Adrenal gland (tissue), 12 donors: Measurements from ENCODE around the gene HSD11B2. TPM values are rescaled to one million over a fixed set of nuclear protein-coding genes. Genes with fewer than 3 reads are reported as not detected.

Source experiments
- DNase-seq, 7 donors: peaks; one replicate each; pipeline ENCODE4 v3.0.0-alpha.2; 2019 to 2020
- H3K27ac ChIP-seq, 5 donors: fragments of 200-600 bp; sonication (generic) in 4 of 5; 1 replicate in 3 of 5; 2 replicates in 2 of 5; pipeline versions ENCODE4 v1.5.1 to v1.8.0; 2016 to 2020; ENCODE audit warnings: mild to moderate bottlenecking in 1 of 5
- H3K27me3 ChIP-seq: fragments of 200-600 bp; 2 replicates; pipeline ENCODE4 v1.8.0; 2021
- H3K36me3 ChIP-seq, 2 donors: fragments of 200-600 bp; replicated peaks in 1 of 2; 1 replicate in 1 of 2; 2 replicates in 1 of 2; pipeline versions ENCODE4 v1.5.1 to v1.8.0; 2018 to 2022
- H3K4me1 ChIP-seq, 2 donors: fragments of 200-600 bp; replicated peaks in 1 of 2; 1 replicate in 1 of 2; 2 replicates in 1 of 2; pipeline versions ENCODE4 v1.5.1 to v1.8.0; 2018 to 2021
- H3K4me3 ChIP-seq, 4 donors: fragments of 200-600 bp; sonication (generic) in 3 of 4; one replicate each; pipeline ENCODE4 v1.5.1; 2016 to 2018
- H3K9me3 ChIP-seq, 3 donors: fragments of 200-600 bp; sonication (generic) in 1 of 3; replicated peaks in 1 of 3; 1 replicate in 2 of 3; 2 replicates in 1 of 3; pipeline versions ENCODE4 v1.5.1 to v1.8.0; 2016 to 2021
- CTCF ChIP-seq, 6 experiments: fragments of 450-650 bp in 4 of 6; fragments of 200-600 bp in 2 of 6; sonication (generic) in 1 of 6; IDR thresholded peaks; 1 replicate in 5 of 6; 2 replicates in 1 of 6; pipeline versions ENCODE4 v1.5.1 to v1.8.0; 2016 to 2021; ENCODE audit warnings: antibody characterized with exemption in 6 of 6, mild to moderate bottlenecking in 2 of 6, moderate library complexity in 1 of 6
- POLR2A ChIP-seq, 2 donors: fragments of 450-650 bp; IDR thresholded peaks; one replicate each; pipeline ENCODE4 v1.6.1; 2017; ENCODE audit warnings: antibody characterized with exemption in 2 of 2, mild to moderate bottlenecking in 2 of 2, moderate library complexity in 1 of 2
- WGBS, 4 donors: extraction: QIAGEN DNeasy Blood & Tissue Kit in 2 of 4; methylation state at CpG; one replicate each; pipeline versions ENCODE4 v1.1.5 to v1.1.7; 2013 to 2017; 5-methylcytosine and 5-hydroxymethylcytosine counted together
- intact Hi-C, 2 donors: fragments of 100-400 bp; cut with DNase I; formaldehyde crosslinking; loops; one replicate each; pipeline versions ENCODE4 v1.14.1 to v1.15.0; 2022 to 2023
- polyA plus RNA-seq, 3 donors: library from polyadenylated mRNA; stranded (reverse); fragments of 200-250 nt in 2 of 3; fragments of 350-450 nt in 1 of 3; fragmentation: Illumina TruSeq in 1 of 3; extraction: RNeasy Lipid Tissue Mini Kit (QIAGEN cat#74804) in 1 of 3; gene quantifications; one replicate each; pipeline ENCODE4 v1.2.3, GENCODE V29; 2013 to 2014
- total RNA-seq, 9 donors: library from RNA; depleted of rRNA in 4 of 9; stranded (reverse); fragments of >200 nt in 4 of 9; fragments of 120-200 nt in 1 of 9; fragmentation: NEBNext Ultra II Directional in 1 of 9; extraction: Animal tissue kit (Norgen Biotek cat#: 25700) in 1 of 9; gene quantifications; one replicate each; pipeline versions ENCODE4 v1.1.0 to v1.2.4, GENCODE V29; 2013 to 2023
- donor health status: healthy with polysubstance abuse.
- donor health status: Bipolar disorder and iron deficiency.
- donor health status: DM: yes; HTN: yes; CAD: no.
- donor health status: DM: no; HTN: no; CAD: no.
- donor health status: DM: no; HTN: no; CAD: no.
- donor health status: DM: yes; HTN: yes; CAD: no.

HSD11B2 gene
- total and polyA plus RNA-seq, 12 donors, result 0.69 to 12.3 (median 4.0) TPM

DNA sequence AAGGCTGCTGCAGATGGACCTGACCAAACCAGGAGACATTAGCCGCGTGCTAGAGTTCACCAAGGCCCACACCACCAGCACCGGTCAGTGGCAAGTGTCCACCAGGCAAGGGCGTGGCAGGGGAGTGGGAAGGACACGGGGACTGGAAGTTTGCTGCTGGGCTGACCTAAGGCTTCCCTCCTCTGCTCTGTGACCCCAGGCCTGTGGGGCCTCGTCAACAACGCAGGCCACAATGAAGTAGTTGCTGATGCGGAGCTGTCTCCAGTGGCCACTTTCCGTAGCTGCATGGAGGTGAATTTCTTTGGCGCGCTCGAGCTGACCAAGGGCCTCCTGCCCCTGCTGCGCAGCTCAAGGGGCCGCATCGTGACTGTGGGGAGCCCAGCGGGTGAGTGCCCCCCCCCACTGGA, 4.8 kb downstream of the HSD11B2 start:
- no peaks in the 10 kb centered on the region for H3K27me3 ChIP-seq
- TF ChIP-seq CTCF (IDR thresholded peaks at IDR 0.05) (no peak), POLR2A (IDR thresholded peaks at IDR 0.05) (no peak)
- no peak overlapping the region for H3K4me3 ChIP-seq
- no peak overlapping the region for H3K27ac ChIP-seq
- peaks cover 12 to 15% of the 10 kb centered on the region in 2 donors for H3K4me1 ChIP-seq
- 88 to 97% (median 93%) methylated on average over 6 to 16 of the region's 16 CpGs for WGBS, 4 donors
- peaks cover 0 to 31% of the 10 kb centered on the region in 2 donors for H3K36me3 ChIP-seq
- intact Hi-C loops, result no loop called here
- no peak for DNase-seq
- no peaks in the 10 kb centered on the region for H3K9me3 ChIP-seq

GRCh38 chr16:67436640-67437193, 5.8 kb downstream of the HSD11B2 start:
- no peak for DNase-seq
- Histone ChIP-seq H3K4me3 (no peak overlapping the region), H3K4me1 (peaks cover 9 to 12% of the 10 kb centered on the region in 2 donors), H3K36me3 (peaks cover 0 to 35% of the 10 kb centered on the region in 2 donors), H3K27ac (no peak overlapping the region), H3K9me3 (no peaks in the 10 kb centered on the region), H3K27me3 (no peaks in the 10 kb centered on the region)
- TF ChIP-seq POLR2A (IDR thresholded peaks at IDR 0.05) (no peak), CTCF (IDR thresholded peaks at IDR 0.05) (no peak)
- WGBS, 4 donors, result 97% methylated on average over 19 to 23 of the region's 23 CpGs
- intact Hi-C loops, result no loop called here

DNA sequence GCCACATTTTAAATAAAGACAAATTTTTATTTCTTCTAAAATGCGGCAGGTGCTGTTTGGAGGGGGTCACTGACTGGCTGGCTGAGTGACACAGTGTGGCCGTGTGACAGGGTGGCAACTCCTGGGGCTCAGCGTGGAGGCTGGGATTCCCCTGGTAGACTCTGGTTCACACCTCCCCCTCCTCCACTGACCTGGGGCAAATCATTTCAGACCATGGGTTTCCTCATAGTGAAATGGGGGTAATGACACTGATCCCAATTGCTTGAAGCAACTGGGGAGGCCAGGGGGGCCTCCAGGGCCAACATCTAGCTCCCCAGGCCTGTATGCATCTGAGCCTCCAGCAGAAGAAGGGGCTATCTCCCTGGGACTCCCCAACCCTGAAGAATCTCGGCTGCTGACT, 6.6 kb downstream of the HSD11B2 start:
- peaks cover 0 to 38% of the 10 kb centered on the region in 2 donors for H3K36me3 ChIP-seq
- DNase-seq, result no peak
- TF ChIP-seq CTCF (IDR thresholded peaks at IDR 0.05) (no peak), POLR2A (IDR thresholded peaks at IDR 0.05) (no peak)
- H3K4me1 ChIP-seq, result peaks cover 3 to 11% of the 10 kb centered on the region in 2 donors
- 78 to 92% (median 85%) methylated on average over 3 to 4 of the region's 4 CpGs for WGBS, 4 donors
- intact Hi-C loops, result no loop called here
- H3K27ac ChIP-seq, result no peak overlapping the region
- H3K4me3 ChIP-seq, result no peak overlapping the region
- no peaks in the 10 kb centered on the region for H3K9me3 ChIP-seq
- H3K27me3 ChIP-seq, result no peaks in the 10 kb centered on the region

- Histone ChIP-seq H3K4me3 (no peak overlapping the region), H3K36me3 (peaks cover 0 to 38% of the 10 kb centered on the region in 2 donors), H3K9me3 (no peaks in the 10 kb centered on the region), H3K27me3 (no peaks in the 10 kb centered on the region), H3K4me1 (peaks cover 10 to 18% of the 10 kb centered on the region in 2 donors), H3K27ac (no peak overlapping the region)
- no peak for DNase-seq
- WGBS, 4 donors, result 89 to 96% (median 93%) methylated on average over 15 to 20 of the region's 20 CpGs
- intact Hi-C loops, result no loop called here
- TF ChIP-seq CTCF (IDR thresholded peaks at IDR 0.05) (no peak), POLR2A (IDR thresholded peaks at IDR 0.05) (no peak)
Observed at GRCh38 chr16:67438098-67438791, 7.3 kb downstream of the HSD11B2 start.
